GM21360 (cell line): ENCODE results near the gene SFRP4.
A peak's percentile ranks its signal among the peaks of the same experiment; 100 is the strongest.
"Not testable (repeated sequence)": the region's sequence is repeated elsewhere in the genome, so short reads cannot be mapped to it uniquely, and the experiment has no call there.

Experiments used
- ATAC-seq: cut with Tn5 transposase; IDR thresholded peaks from one replicate; pipeline ENCODE4 v1.9.1; 2021; ENCODE audit warnings: mild to moderate bottlenecking, moderate library complexity; ENCODE audit not compliant: unreplicated experiment

SFRP4 gene

DNA sequence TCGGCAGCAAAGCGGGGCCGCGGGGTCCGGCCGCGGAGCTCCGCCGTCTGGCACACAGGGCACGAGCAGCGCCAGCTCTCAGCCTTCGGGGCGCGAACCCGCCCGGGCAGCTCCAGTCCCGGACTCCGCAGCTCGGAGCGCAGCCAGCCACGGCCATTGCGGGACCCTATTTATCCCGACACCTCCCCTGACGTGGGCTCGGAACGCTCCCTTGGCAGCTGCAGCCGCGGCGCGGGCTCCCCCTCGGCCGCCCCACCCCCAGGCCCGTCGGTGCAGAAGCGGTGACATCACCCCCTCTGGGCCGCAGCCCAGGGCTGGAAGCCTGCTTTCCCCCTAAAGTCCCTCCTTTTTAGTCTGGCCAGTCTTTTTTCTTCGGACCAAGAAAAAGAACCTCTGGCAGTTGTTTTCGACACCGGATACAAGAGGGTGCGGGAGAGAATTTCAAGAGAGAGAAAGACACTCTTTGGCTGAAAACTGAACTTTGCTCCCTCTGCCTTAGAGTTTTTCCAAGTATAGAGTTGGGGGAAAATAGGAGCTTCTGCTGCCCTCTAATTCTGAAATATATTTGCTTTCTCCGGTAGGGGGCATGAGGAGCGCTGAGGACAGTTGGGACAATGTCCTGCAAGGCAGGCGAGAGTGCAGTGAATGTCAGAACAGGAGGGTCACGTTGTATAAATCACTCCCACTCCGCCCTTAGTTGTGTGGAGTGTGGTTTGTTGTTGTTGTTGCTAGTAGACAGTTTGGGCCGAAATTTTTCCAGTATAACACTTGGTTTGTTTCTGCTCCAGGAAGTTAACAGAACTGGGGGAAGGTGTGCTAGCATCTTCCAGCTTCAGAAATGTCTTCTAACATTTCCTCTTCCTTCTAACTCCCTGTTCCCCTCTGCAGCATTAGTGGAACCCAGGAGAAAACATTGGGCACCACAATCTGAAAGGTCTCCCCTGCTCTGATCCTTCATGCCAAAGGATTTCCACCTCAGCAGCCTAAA lies at the start of gene SFRP4:
Gene SFRP4 (minus strand): TSS at position 145 of the 988 bp plus-strand sequence. CDS start 280 bp downstream, outside the sequence.
- ATAC-seq = peak; percentile 32

DNA sequence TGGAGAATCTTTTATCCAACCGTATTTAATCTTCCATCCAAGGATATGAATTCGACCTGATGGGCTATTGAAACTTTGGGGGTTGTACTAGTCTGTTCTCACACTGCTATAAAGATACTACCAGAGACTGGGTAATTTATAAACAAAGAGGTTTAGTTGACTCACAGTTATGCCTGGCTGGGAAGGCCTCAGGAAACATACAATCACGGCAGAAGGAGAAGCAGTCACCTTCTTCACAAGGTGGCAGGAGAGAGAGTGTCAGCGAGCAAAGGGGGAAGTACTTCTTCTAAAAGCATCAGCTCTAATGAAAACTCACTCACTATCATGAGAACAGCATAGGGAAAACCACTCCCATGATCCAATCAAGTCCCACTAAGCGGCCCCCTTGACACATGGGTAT lies 47.6 kb upstream of the SFRP4 start:
- ATAC-seq = no peak

DNA sequence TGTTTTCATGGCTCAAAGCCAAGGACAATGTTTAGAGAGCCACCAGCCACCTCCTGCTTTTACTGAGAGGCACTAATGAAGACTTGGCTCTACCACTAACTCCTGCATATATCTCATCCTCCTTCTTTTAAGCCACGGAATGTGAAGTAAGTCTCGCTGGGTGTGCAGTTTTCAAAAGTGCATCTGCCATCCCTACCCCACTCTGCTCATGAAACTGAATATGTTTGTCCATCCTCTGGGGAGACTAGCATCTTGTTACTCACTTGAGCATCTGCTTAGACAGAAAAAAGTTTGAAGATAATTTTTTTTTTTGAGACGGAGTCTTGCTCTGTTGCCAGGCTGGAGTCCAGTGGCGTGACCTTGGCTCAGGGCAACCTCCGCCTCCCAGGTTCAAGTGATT lies 44.6 kb upstream of the SFRP4 start:
- no peak for ATAC-seq

DNA sequence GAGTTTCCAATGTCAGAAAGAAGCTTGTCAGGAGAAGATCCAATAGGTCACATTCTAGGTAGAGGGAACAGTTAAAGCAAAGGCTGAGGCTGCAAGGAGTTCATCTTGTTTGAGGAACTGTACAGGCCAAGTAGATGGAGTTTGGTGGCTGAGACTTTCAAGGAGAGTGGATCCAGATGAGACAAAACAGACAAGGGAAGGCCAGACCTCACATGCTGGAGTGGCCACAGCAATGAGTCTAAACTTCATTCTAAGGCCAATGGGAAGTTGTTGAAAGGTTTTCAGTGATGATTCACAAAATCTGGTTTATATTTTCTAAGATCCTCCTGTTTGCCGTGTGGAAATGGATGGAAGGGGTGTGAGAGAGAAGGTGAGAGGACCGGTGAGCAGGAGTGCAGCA lies 43.9 kb upstream of the SFRP4 start:
- no peak for ATAC-seq

DNA sequence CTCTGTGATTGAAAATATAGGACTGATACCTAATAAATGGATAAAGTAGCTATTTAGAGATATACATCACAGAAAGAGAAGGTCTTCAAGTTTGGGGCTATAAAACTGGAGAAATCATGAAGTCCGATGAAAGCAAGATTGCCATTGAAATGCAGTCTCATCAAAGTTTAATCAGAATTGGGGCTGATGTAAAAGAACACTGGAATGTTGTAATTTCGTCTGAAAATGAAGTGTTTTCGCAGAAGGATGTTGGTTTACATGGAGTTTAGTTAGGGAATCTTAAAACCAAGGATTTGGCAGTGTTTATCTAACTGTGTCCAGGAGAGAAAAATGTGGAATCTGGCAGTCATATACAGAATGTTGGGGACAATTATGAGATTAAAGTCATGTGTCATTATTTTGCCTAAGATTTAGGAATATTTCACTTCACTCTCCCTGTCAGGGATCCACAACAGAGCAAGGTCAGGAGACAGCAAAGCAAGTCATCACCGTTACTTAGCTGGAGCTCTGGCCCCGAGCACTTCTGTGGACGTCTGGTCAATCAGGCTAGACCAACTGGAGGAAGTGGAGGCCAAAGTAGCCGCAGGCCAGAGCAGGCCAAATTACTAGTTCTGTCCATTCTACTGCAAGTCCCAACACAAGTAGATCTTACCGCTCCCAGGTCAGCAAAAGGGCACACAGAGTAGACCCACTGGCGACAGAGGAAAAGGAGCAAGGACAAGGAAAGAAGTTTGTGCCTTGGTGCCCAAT lies 40.8 kb upstream of the SFRP4 start:
- no peak for ATAC-seq

DNA sequence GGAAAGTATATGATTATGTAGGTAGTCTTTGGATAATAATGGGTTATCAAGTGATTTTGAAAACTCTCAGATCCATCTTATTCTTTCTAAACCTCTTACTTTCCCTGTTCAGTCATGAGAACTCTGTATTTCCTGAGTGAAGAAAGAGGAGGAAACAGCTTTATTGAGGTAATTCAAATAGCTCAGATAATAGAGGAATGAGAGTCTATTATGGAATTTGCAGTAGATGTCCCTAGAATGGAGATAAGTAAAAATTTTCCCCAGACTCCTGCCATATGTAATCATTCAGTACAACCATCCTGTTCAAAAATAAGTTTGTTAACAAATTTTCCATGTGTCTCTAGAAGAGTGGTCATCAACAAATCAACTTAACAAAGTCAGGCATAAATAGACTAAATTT lies 40.2 kb upstream of the SFRP4 start:
- ATAC-seq = no peak

DNA sequence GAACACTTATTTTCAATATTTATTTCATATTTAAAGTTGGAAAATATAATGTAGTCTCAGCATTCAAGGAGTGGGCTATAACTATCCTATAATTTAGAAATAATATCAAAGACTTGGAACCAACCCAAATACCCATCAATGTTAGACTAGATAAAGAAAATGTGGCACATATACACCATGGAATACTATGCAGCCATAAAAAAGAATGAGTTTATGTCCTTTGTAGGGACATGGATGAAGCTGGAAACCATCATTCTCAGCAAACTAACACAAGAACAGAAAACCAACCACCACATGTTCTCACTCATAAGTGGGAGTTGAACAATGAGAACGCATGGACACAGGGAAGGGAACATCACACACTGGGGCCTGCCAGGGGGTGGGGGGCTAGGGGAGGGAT lies 37.6 kb upstream of the SFRP4 start:
- not testable (repeated sequence) for ATAC-seq

DNA sequence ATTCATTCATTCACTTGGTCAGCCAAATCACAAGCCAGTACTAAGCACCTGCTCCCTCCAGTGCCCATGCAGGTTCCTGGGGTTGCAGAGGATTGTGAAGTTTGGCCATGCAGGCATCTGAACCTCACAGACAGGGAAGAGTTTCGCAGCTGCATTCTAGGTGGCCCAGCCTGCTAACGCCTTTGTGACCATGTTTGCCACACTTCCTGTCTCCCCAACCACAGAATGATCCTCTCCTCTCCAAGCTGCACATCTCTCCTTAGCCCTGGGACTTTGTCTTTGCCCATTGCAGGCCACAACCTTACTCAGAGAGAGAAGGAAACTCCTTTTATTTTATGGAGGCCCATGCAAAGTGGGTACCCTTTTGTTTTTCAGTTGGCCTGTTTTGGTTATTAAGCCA lies 35.6 kb upstream of the SFRP4 start:
- no peak for ATAC-seq

DNA sequence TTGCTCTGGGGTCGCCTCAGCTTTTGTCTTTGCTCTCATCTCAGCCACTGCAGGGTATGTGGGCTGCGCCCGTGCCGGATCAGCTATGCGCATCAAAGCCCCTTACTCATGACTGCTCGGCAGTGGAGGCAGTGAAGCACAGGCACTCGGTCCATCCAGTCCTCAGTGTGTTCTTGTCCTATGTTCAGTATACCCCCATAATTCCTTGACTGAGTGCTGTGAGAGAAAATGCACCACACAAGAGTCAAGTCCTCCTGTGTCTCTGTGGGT lies 31.3 kb upstream of the SFRP4 start:
- ATAC-seq = no peak

DNA sequence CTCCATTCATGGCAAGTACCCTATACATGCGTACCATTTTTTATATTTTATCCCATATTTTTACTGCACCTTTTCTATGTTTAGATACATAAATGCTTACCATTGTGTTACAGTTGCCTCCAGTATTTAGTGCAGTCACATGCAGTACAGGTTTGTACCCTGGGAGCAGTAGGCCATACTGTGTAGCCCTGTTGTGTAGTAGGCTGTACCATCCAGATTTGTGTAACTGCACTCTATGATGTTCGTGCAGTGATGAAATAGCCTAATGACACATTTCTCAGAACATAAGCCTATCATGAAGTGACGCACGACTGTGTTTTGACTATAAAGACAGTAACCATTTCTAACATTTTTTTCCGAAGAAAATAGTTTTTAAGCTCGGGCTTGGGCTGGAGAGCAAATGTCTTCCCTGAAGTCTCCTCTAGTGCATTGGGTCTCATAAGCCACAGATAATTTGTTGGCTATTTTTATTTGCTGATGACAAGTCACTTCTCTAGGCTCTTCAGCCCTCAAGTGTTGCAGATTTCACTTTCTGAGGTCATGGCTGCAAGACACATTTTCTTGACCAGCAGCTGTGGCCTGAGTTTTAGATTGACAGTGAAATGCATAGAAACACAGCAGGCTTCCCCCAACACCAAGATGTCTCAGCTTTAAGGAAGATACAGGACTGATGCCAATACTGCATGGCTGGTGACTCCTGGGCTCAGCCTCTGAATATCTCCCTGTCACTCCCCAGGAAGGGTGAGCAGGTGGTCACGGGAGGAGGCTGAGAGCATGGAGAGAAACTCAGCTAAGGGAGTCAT lies 30.7 kb upstream of the SFRP4 start:
- no peak for ATAC-seq

DNA sequence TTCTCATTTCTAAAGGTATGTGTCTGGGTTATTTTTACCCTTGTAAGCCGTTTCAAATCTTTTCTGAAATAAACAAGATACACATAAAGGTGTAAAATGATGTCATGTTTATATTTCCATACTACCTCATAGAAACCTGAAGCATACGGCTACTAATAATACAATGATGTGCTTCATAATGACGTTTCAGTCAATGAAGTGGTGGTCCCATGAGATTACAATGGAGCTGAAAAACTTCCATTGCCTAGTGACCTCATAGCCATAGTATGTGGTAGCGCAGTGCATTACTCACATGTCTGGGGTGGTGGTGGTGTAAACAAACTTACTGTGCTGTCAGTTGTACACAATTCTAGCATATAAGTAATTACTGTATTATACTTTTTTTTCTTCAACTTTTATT lies 28.7 kb upstream of the SFRP4 start:
- ATAC-seq = no peak

DNA sequence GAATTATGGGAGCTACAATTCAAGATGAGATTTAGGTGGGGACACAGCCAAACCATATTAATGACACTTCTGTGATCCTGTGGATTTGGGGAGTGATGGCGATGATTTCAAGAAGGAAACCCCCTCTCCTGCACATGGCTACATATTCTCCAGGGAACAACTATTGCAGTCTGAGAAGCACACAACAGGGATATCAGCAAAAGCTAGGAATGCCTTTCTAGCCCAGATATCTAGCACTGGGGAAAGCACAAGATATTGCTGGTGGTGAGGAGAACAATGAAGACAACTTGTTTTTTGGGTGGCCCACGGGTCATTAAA lies 28.1 kb upstream of the SFRP4 start:
- ATAC-seq = no peak

DNA sequence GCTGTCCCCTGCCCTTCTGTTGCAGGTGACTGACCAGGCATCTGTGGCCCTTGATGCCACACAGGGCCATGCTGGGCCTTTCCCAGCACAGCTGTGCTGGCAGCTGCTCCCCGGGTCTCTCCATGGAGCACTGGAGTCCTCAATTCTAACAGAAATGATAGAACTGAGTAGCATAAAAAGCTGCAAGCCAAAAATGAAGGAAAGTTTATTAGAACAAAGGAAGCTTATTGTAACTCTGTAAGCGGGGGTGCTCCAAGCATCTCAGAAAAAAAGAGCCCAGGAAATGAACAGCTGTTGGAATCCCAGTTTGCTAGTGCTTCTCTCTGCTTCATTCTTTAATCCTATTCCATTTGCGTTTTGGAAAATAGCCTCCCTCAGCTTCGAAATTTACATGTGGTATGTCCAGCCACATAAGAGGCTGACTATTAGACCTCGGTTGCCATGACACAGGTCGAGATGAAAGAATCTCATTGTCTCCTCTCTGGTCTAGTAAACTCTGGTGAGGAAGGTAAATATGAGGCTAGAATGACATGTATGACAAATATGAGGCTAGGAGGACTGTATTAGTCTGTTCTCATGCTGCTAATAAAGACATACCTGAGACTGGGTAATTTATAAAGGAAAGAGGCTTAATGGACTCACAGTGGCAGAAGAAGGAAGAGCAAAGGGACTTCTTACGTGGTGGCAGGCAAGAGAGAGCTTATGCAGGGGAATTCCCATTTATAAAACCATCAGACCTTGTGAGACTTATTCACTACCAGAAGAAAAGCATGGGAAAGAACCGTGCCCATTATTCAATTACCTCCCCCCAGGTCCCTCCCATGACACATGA lies 27.5 kb upstream of the SFRP4 start:
- no peak for ATAC-seq

DNA sequence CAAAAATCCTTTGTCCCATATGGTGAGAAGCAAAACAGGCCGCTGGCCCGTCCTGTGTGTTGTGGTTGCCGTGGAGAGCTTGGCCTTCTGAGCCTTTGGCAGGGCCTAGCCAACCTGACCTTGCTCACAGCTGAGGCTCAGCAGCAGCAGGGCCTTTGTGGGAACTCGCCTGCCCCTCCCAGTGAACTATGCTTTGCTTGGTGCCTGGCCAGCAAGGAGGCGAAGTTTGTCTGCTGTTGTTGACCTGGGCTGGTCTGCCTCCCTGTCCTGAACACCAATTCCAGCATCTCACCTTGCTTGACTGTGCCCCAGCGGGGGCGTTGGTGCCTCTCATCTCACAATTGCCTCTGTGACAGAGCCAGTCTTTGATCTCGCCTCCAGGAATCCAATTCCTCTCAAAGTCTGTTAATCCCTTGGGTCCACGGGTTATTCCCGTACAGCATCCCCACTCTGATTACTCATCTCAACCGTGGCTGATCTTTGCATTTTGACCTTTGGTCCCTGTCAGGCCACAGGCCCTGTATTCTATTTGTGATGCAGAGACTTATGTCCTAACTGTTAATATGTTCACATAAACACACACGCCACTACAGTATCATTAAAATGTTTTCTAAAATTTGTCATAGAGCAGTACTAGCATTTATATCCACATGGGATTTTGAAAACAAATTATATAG lies 26.5 kb upstream of the SFRP4 start:
- no peak for ATAC-seq

DNA sequence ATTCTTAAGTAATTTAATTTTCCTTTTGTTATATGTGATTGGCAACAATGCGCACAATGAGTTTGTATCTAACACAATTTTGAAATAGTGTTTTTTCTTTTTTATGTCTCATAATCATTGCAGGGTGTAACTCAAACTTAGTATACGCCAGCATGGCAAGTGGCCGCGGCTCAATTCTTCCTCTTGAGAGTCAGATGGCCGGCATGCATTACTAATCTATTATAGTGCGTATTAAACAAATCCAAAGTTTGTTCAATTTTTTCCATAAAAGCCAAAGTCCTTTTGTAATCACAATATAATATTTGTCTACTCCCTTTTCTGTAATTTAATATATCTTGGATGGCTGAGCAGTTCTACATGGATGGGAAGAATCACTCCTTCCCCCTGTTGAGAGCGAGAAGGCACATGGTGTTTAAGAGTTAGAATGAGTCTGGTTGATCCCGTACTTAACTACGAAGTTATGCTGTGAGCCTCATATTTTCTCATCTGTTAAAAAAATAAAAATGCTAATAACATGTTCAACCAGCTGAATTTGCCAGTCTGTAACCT lies 16.5 kb upstream of the SFRP4 start:
- ATAC-seq = no peak

DNA sequence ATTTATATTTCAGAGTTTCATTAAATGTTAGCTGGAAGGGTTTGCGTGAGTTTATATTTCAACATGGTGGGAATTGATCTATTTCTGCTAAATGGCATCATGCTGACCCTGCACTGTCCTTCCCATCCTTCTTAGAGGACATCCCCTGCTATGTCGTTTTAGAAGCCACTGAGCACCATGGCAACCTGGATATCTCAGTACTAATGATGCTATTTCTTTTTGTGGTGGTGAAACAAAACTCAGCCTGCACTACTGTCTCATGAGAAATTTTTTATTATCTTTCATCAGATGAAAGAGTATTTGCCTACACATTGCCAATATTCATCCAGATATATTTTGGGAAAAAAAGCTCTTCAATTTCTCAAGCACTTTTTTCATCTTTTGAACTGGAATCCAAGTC lies 15.9 kb upstream of the SFRP4 start:
- ATAC-seq = no peak

DNA sequence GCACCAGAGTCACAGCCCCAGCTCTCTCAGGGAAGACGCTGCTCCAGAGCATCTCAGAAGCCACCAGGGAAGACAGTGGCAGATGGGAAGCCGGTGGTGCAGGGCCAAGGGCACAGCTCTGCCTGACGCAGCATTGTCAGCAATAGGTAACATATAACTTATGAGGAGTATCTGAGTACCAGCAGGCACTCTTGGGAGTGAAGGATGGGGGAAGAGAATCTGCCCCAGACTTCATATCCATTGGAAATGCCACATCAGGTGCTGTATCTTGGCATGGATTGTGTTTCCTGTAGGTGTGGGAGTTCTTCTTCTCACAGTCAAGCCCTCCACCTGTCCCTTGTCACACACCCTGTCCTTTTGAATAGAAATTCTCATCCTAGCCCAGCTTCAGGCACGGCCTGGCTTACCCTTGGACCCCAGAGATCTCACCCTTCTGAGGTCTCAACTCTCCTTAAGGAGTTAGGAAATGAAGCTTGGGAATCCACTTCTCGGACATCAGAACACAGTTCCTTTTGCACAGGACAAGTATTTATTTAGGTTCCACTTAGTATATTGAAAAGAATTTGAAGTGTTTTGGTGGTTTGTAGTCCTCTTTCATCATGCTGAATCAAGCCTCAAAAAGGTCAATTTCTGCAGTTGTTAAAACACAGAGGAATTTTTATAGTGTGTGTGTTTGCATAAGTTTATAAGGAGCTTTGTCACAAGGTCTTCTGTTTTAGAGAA lies 13.8 kb upstream of the SFRP4 start:
- no peak for ATAC-seq

DNA sequence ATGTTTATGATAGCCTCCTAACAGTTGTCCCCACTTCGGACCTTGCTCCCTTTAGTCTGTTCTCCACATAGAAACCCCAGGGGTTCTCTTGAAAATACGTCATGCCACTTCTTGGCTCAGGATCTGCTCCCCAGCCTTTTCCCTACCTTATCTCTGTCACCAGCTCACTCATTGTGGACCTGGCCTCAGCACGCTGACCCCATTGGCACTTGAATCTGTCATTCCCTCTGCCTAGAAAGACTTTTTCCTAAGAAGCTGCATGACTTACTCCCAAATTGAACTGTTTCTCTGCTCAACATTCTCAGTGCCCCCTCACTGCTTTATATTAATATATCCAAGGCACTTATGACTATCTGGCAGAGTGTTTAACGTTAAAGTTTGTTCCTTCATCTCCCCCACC lies 12.3 kb upstream of the SFRP4 start:
- no peak for ATAC-seq

DNA sequence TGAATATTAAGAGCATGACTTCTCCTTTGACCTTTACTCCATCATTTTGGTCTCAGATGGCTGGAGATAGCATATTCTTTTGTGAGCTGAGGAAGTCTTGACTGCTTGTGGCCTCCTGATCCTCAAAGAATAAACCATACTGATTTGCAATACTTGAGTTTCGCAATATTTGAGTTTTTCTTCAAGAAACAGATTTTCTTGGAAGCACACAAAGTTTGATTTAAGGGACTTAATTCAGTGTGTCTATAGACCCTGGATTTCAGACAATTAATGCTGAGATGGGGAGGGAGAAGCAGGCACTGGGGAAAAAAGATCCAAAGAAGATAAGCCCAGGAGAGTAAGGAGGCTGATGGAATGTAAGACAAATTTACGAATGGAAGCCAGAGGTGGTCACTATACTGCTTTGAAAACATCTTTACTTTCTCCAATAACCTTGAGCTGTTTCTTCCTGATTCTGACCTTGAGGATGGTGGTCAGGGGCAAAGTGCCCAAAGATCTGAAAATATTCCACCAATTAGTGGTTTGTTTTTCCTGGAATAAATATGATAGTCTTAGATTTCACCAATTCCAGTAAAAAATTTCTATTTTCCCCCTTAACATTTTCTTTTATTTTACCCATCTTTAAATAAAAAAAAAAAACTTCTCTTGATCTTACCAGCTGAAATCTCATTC lies 11.3 kb upstream of the SFRP4 start:
- ATAC-seq = no peak
